ENCODE results near the gene DOK7.

GRCh38 chr4:3523146-3523627 is 60.1 kb downstream of the DOK7 start:
- TF ChIP-seq EZH2 (IDR thresholded peaks at IDR 0.05; ENCODE audit: borderline replicate concordance) (no peak), CTCF (IDR thresholded peaks at IDR 0.05; ENCODE audit: poor library complexity) (no peak)

All from hepatocyte (in vitro differentiated cells).